Measurements from ENCODE around the gene SPRR5.

DNA sequence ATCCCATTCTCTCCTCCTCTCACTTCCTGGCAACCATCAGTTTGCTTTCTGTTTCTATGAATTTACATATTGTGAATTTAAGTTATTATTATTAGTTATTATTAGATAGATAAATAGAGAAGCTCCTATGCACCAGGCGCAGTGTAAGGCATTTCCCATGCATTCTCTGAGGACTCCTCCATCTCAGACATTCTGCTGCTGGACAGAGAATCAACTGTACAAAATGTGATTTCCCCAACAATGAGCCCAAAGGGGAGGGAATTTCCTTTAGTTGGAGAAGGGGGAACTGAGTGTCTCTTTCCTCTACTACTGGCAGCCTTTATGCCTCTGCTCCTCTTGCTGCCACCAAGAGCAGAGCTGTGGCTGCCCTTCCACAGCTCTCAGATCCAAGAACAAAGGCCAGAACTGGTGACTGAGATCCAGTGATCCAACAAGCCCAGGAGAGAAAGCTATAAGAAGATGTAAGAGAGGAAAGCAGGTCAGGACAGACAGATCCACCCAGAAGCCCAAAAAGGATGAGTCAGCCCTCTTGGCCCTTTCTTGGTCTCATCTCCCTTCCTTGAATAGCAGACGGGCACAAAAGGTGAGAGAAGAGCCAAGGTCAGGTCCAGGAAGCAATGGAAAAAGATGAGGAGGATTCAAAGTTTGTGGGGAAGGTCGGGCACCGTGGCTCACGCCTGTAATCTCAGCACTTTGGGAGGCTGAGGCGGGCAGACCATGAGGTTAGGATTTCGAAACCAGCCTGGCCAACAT, 42.1 kb upstream of the SPRR5 start:
- TF ChIP-seq CTCF (IDR thresholded peaks at IDR 0.05; ENCODE audit: low read depth, low read length), result no peak
- TF ChIP-seq EZH2phosphoT487 (IDR thresholded peaks at IDR 0.05; ENCODE audit: low read depth), result no peak
